Mucosa of descending colon (tissue), 3 donors: ENCODE measurements around the gene GREB1. TPM values are rescaled to one million over a fixed set of nuclear protein-coding genes. Genes with fewer than 3 reads are reported as not detected.

Experiments used
- ATAC-seq: fragments of 200-7000 bp; cut with Tn5 transposase; one replicate; pipeline ENCODE4 v1.9.1; 2020; ENCODE audit warnings: mild to moderate bottlenecking, moderate library complexity
- DNase-seq, 3 donors: peaks; one replicate each; pipeline ENCODE4 v3.0.0-alpha.2; 2020
- H3K36me3 ChIP-seq: fragments of 200-600 bp; one replicate; pipeline ENCODE4 v1.8.0; 2021; ENCODE audit warnings: low read depth, mild to moderate bottlenecking
- H3K4me1 ChIP-seq: fragments of 200-600 bp; one replicate; pipeline ENCODE4 v1.8.0; 2021; ENCODE audit warnings: low read depth, mild to moderate bottlenecking
- H3K4me3 ChIP-seq: fragments of 200-600 bp; one replicate; pipeline ENCODE4 v1.8.0; 2021; ENCODE audit warnings: mild to moderate bottlenecking
- H3K9me3 ChIP-seq: fragments of 200-600 bp; one replicate; pipeline ENCODE4 v1.8.0; 2021; ENCODE audit warnings: mild to moderate bottlenecking
- intact Hi-C, 2 donors: fragments of 100-400 bp; cut with DNase I in 1 of 2; cut with micrococcal nuclease in 1 of 2; formaldehyde crosslinking; loops; one replicate each; pipeline versions ENCODE4 v1.11.0 to v1.11.1; 2022; cut with DNase I, micrococcal nuclease
- total RNA-seq, 3 donors: library from RNA; stranded (reverse); fragmentation: NEBNext Ultra II Directional in 2 of 3; extraction: Animal tissue kit (Norgen Biotek cat#: 25700) in 2 of 3; gene quantifications; one replicate each; pipeline versions ENCODE4 v1.2.1 to v1.2.4, GENCODE V29; 2021 to 2023
- TF ChIP-seq, protein P1 (sequence below): fragments of 200-600 bp; IDR thresholded peaks from one replicate; pipeline ENCODE4 v1.8.0; 2022; ENCODE audit warnings: antibody characterized with exemption, mild to moderate bottlenecking
- donor health status: DM: no; HTN: no; CAD: no; lungs with moderate emphysema.
- donor health status: DM: no; HTN: no; CAD: no.
- donor health status: DM: no; HTN: yes; CAD: no.

GREB1 gene
- total RNA-seq, 3 donors from 2014 or later: 1.4 to 2.5 (median 1.6) TPM

DNA sequence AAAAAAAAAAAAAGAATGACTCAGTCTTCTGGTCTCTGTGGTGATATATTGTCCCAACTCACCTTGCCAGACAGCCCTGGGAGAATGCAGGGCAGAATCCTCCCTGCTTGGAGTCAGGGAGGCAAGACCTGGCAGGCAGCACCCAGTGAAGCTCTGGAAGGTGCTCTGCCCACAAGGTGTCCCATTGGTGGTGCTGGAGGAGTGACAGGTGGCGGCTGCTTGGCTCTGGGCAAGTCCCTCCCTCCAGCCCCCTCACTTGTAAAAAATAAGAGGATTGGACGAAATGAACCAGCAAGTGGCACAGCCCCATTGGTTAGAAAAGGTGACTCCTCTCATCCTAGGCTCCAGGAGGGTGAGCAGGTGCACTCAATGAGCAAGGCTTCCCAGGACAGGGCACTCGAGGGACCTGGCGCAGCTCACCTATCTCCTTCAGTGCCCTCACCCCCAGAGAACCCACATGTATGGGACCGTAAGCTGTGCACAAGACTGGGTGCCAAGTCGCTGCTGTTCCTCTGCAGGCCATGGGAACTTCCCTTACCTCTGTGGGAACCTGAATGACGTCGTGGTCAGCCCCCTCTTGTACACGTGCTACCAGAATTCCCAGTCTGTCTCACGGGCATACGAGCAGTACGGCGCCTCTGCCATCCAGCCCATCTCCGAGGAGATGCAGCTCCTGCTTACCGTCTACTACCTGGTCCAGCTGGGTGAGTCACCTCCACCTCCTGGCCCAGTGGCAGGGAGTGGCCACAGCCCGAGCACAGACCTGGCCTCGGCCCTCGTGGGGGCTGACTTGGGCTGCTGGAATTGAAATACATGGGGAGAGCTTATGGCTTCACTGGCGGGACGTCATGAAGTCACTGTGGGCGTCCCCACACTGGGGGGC, 54.6 kb downstream of the GREB1 start:
- H3K36me3 ChIP-seq: no peaks in the 10 kb centered on the region
- intact Hi-C loops: loop anchor here in 1 of 2 donors (5.0 kb wide), 1 partner anchor 106 kb away; no protein-coding TSS in a partner anchor
- peaks cover 3% of the 10 kb centered on the region for H3K4me1 ChIP-seq
- TF ChIP-seq, protein P1, sequence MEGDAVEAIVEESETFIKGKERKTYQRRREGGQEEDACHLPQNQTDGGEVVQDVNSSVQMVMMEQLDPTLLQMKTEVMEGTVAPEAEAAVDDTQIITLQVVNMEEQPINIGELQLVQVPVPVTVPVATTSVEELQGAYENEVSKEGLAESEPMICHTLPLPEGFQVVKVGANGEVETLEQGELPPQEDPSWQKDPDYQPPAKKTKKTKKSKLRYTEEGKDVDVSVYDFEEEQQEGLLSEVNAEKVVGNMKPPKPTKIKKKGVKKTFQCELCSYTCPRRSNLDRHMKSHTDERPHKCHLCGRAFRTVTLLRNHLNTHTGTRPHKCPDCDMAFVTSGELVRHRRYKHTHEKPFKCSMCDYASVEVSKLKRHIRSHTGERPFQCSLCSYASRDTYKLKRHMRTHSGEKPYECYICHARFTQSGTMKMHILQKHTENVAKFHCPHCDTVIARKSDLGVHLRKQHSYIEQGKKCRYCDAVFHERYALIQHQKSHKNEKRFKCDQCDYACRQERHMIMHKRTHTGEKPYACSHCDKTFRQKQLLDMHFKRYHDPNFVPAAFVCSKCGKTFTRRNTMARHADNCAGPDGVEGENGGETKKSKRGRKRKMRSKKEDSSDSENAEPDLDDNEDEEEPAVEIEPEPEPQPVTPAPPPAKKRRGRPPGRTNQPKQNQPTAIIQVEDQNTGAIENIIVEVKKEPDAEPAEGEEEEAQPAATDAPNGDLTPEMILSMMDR: no peak
- ATAC-seq (no peak), DNase-seq (no peak)
- no peaks in the 10 kb centered on the region for H3K9me3 ChIP-seq
- no peak overlapping the region for H3K4me3 ChIP-seq

DNA sequence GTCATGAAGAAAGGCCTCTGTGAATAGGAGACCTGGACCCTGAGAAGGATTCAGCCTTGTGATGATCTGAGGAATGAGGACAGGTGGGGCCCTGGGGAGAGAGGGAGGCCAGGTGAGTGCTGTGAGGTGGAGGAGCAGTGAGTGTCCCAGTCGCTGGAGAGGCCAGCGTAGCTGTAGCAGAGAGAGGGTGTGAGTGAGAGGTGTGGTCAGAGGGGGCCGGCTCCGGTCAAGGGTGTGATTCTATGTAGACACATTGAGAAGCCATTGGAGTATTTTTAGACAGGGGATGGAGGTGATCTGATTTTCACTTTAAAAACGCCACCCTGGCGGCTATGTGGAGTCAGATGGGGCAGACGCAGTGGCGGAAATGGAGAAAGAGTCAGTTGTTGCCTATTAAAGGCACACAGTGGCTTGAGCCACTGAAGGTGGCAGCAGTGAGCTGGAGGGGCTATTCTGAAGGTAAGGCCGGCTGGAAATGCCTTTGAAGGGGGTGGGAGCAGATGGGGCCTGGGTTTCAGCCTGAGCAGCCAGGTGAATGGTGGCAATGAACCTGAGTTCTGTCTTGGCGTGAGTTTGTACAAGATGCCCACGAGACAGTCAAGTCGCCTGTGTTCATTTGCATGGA, 55.6 kb downstream of the GREB1 start:
- TF ChIP-seq, protein P1: no peak
- DNase-seq: no peak
- ATAC-seq: no peak
- H3K4me3 ChIP-seq: no peak overlapping the region
- no peaks in the 10 kb centered on the region for H3K4me1 ChIP-seq
- intact Hi-C loops: loop anchor here in 1 of 2 donors (5.0 kb wide), 1 partner anchor 107 kb away; no protein-coding TSS in a partner anchor
- no peaks in the 10 kb centered on the region for H3K9me3 ChIP-seq
- no peaks in the 10 kb centered on the region for H3K36me3 ChIP-seq

GRCh38 chr2:11590193-11590592, 56.3 kb downstream of the GREB1 start:
- Histone ChIP-seq H3K36me3 (no peaks in the 10 kb centered on the region), H3K9me3 (no peaks in the 10 kb centered on the region), H3K4me1 (no peaks in the 10 kb centered on the region), H3K4me3 (no peak overlapping the region)
- intact Hi-C loops: no loop called here
- ATAC-seq (no peak), DNase-seq (no peak)
- TF ChIP-seq, protein P1: no peak

GRCh38 chr2:11591091-11591490, 57.2 kb downstream of the GREB1 start:
- ATAC-seq (no peak), DNase-seq (no peak)
- no peak overlapping the region for H3K4me3 ChIP-seq
- TF ChIP-seq, protein P1: no peak
- intact Hi-C loops: no loop called here
- no peaks in the 10 kb centered on the region for H3K9me3 ChIP-seq
- no peaks in the 10 kb centered on the region for H3K4me1 ChIP-seq
- H3K36me3 ChIP-seq: no peaks in the 10 kb centered on the region

GRCh38 chr2:11592671-11593574, 59.1 kb downstream of the GREB1 start:
- H3K4me1 ChIP-seq: no peaks in the 10 kb centered on the region
- ATAC-seq: no peak
- no peak overlapping the region for H3K4me3 ChIP-seq
- TF ChIP-seq, protein P1: no peak
- intact Hi-C loops: no loop called here
- no peak for DNase-seq
- H3K36me3 ChIP-seq: no peaks in the 10 kb centered on the region
- no peaks in the 10 kb centered on the region for H3K9me3 ChIP-seq
